Tibial artery (tissue), 4 donors: ENCODE measurements around the gene PCK1.

Source experiments
- DNase-seq, 2 donors: peaks; one replicate each; pipeline ENCODE4 v3.0.0-alpha.2; 2019
- H3K27ac ChIP-seq, 2 donors: fragments of 200-600 bp; sonication (generic) in 1 of 2; 1 replicate in 1 of 2; 2 replicates in 1 of 2; pipeline ENCODE4 v1.5.1; 2018 to 2019; ENCODE audit warnings: mild to moderate bottlenecking in 1 of 2
- H3K27me3 ChIP-seq, 2 donors: fragments of 200-600 bp; sonication (generic) in 1 of 2; one replicate each; pipeline versions ENCODE4 v1.5.1 to v1.6.0; 2016 to 2019
- H3K36me3 ChIP-seq, 3 donors: fragments of 200-600 bp; sonication (generic) in 2 of 3; one replicate each; pipeline ENCODE4 v1.5.1; 2016 to 2019; ENCODE audit warnings: mild to moderate bottlenecking in 2 of 3
- H3K4me1 ChIP-seq, 4 donors: fragments of 200-600 bp; sonication (generic) in 2 of 4; 1 replicate in 3 of 4; 2 replicates in 1 of 4; pipeline ENCODE4 v1.5.1; 2016 to 2019
- H3K4me3 ChIP-seq, 2 donors: fragments of 200-600 bp; sonication (generic) in 1 of 2; 1 replicate in 1 of 2; 2 replicates in 1 of 2; pipeline ENCODE4 v1.5.1; 2018 to 2019; ENCODE audit warnings: mild to moderate bottlenecking in 2 of 2
- H3K9me3 ChIP-seq, 3 donors: fragments of 200-600 bp; sonication (generic) in 1 of 3; one replicate each; pipeline ENCODE4 v1.5.1; 2016 to 2019
- intact Hi-C: fragments of 100-400 bp; cut with DNase I; formaldehyde crosslinking; loops from one replicate; pipeline ENCODE4 v1.15.0; 2023; ENCODE audit warnings: low total_unique reads
- TF ChIP-seq, protein P1 (sequence below), 2 experiments: fragments of 200-600 bp in 1 of 2; fragments of 450-650 bp in 1 of 2; IDR thresholded peaks; one replicate each; pipeline ENCODE4 v1.5.1; 2017 to 2019; ENCODE audit warnings: antibody characterized with exemption in 2 of 2, mild to moderate bottlenecking in 1 of 2, moderate library complexity in 1 of 2

Gene PCK1

DNA sequence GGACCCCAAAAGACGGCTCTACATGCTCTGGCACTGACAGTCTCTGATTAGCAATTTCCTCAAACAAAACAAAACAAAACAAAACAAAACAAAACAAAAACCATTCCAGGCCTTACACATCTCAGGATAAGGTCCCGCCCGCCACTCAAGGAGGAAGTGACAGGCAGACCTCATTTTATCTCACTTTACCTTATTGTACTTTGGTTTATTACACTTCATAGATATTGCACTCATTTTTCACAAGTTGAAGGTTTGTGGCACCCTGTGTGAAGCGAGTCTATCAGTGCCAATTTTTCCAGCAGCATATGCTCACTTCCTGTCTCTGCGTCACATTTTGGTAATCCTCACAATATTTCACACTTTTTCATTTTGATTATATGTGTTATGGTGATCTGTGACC is 44.1 kb downstream of the PCK1 start:
- H3K9me3 ChIP-seq: no peaks in the 10 kb centered on the region
- TF ChIP-seq, protein P1, sequence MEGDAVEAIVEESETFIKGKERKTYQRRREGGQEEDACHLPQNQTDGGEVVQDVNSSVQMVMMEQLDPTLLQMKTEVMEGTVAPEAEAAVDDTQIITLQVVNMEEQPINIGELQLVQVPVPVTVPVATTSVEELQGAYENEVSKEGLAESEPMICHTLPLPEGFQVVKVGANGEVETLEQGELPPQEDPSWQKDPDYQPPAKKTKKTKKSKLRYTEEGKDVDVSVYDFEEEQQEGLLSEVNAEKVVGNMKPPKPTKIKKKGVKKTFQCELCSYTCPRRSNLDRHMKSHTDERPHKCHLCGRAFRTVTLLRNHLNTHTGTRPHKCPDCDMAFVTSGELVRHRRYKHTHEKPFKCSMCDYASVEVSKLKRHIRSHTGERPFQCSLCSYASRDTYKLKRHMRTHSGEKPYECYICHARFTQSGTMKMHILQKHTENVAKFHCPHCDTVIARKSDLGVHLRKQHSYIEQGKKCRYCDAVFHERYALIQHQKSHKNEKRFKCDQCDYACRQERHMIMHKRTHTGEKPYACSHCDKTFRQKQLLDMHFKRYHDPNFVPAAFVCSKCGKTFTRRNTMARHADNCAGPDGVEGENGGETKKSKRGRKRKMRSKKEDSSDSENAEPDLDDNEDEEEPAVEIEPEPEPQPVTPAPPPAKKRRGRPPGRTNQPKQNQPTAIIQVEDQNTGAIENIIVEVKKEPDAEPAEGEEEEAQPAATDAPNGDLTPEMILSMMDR (IDR thresholded peaks at IDR 0.05): no peak
- intact Hi-C loops: no loop called here
- no peak overlapping the region for H3K27ac ChIP-seq
- H3K27me3 ChIP-seq: peaks cover 0 to 17% of the 10 kb centered on the region in 2 donors
- no peak for DNase-seq
- H3K36me3 ChIP-seq: no peaks in the 10 kb centered on the region
- no peak overlapping the region for H3K4me3 ChIP-seq
- no peaks in the 10 kb centered on the region for H3K4me1 ChIP-seq

DNA sequence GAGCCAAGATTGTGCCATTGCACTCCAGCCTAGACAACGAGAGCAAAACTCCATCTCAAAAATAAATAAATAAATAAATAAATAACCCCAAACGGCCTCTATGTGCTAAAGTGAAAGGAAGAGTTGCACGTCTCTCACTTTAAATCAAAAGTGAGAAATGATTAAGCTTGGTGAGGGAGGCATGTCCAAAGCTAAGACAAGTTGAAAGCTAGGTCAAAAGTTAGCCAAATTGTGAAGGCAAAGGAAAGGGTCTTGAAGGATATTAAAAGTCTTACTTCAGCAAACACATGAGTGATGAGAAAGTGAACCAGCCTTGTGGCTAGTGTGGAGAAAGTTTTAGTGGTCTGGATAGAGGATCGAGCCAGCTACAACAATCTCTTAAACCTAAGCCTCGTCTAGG is 45.0 kb downstream of the PCK1 start:
- DNase-seq: no peak
- no peak overlapping the region for H3K4me3 ChIP-seq
- H3K27ac ChIP-seq: no peak overlapping the region
- intact Hi-C loops: no loop called here
- no peaks in the 10 kb centered on the region for H3K9me3 ChIP-seq
- TF ChIP-seq, protein P1 (IDR thresholded peaks at IDR 0.05): no peak
- H3K4me1 ChIP-seq: no peaks in the 10 kb centered on the region
- peaks cover 0 to 23% of the 10 kb centered on the region in 2 donors for H3K27me3 ChIP-seq
- no peaks in the 10 kb centered on the region for H3K36me3 ChIP-seq

DNA sequence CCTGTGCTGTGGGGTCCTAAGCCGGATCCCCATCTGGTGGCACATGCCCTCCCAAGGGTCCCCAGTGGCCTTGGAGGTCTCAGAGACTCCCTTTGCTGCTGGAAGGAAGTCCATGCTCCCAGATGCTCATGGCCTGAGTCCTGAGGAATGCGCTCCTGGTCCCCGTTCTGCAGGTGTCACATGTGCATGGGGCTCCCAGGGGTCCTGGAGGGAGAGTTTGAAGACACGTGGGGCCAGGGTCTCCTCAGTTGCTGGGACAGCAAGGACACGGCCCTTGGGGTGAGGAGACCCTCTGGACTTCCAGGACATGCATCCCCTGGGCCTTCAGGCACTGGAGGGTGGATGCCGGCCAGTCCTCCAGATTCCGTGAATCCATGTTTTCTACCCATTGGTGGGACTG is 47.6 kb downstream of the PCK1 start:
- TF ChIP-seq, protein P1 (IDR thresholded peaks at IDR 0.05): no peak
- intact Hi-C loops: no loop called here
- no peak overlapping the region for H3K27ac ChIP-seq
- H3K9me3 ChIP-seq: no peaks in the 10 kb centered on the region
- no peaks in the 10 kb centered on the region for H3K36me3 ChIP-seq
- no peak for DNase-seq
- H3K27me3 ChIP-seq: peaks cover 0 to 27% of the 10 kb centered on the region in 2 donors
- no peak overlapping the region for H3K4me3 ChIP-seq
- no peaks in the 10 kb centered on the region for H3K4me1 ChIP-seq

DNA sequence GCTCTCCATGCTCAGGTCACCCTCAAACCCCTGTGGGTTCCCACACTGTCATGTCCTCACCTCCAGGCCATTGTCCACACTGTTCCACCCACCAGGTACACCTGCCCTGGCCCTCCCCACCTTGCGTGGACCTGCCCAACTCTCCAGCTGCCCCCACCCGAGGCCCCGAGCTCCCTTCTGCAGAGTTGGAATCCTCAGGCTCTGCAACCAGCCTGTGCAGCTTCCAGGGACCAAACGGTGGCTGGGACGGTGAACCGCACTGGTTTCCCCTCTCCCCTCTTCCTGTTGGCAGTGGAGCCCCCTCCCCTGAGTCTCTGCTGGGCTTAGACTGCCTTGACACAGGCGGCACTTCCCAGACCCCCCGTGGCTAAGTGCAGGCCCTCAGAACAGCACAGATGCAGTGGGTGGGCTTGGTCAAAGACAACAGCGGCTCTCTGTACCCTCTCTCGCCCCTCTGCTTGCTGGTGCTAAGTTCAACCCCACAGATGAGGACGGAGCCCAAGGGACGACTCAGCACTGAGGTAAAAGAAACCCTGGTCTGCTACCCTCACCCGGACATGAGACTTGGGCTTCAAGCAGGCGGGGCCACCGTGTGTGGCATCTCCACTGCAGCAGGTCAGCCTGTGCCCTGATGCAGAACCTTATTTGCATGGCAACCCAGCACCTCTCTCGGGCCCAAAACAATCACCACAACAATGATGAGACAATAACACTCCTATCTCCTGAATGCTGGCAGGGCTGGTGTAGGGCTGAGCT is 48.4 kb downstream of the PCK1 start:
- Histone ChIP-seq H3K27me3 (peaks cover 0 to 27% of the 10 kb centered on the region in 2 donors), H3K27ac (no peak overlapping the region), H3K9me3 (no peaks in the 10 kb centered on the region), H3K4me3 (no peak overlapping the region), H3K36me3 (no peaks in the 10 kb centered on the region), H3K4me1 (no peaks in the 10 kb centered on the region)
- TF ChIP-seq, protein P1 (IDR thresholded peaks at IDR 0.05): no peak
- DNase-seq: no peak
- intact Hi-C loops: no loop called here

DNA sequence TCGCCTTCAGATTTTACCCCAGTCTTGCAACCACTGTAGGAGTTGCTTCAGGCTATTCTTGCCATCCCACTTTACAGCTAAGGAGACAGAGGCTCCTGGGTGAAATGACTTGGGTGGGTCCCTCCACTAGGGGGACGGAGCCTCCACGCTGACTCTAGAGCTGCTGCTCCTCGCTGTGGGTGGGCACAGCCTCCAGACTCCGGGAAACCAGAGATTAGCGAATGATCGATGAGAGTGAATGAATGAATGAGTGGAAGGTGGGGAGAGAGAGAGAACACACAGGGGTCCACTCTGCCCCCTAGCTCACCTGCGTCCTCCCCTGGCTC is 48.9 kb downstream of the PCK1 start:
- no peak for DNase-seq
- Histone ChIP-seq H3K27me3 (peaks cover 0 to 32% of the 10 kb centered on the region in 2 donors), H3K4me1 (no peaks in the 10 kb centered on the region), H3K4me3 (no peak overlapping the region), H3K36me3 (no peaks in the 10 kb centered on the region), H3K9me3 (no peaks in the 10 kb centered on the region), H3K27ac (no peak overlapping the region)
- intact Hi-C loops: no loop called here
- TF ChIP-seq, protein P1 (IDR thresholded peaks at IDR 0.05): no peak
